A673 (cell line): ENCODE measurements around the gene MLN. TPM values are rescaled to one million over a fixed set of nuclear protein-coding genes. Genes with fewer than 3 reads are reported as not detected.

Source experiments
- BruUV-seq: library from RNA; stranded (reverse); fragments of 400-500 nt; replicated peaks from 2 replicates; lab custom pipeline; 2021; lab: Mats Ljungman, UMichigan
- CTCF ChIA-PET: fragments of 300-600 bp; sonication (Branson Sonifier 250); formaldehyde crosslinking; loops from one replicate; lab custom pipeline; 2022; ENCODE audit warnings: antibody characterized with exemption; lab: Charles Lee
- POLR2A ChIA-PET: fragments of 300-600 bp; sonication (Branson Sonifier 250); formaldehyde crosslinking; loops from one replicate; lab custom pipeline; 2022; ENCODE audit warnings: antibody characterized with exemption; ENCODE audit not compliant: low non-redundant PET; lab: Charles Lee
- DNase-seq: peaks from one replicate; pipeline ENCODE4 v3.0.0-alpha.2; 2015; ENCODE audit warnings: low spot score
- H3K27ac ChIP-seq: fragments of 200-600 bp; sonication (generic); 2 replicates; pipeline ENCODE4 v1.5.1; 2016; ENCODE audit warnings: mixed run types, low read depth, mild to moderate bottlenecking, mixed read lengths, antibody characterized with exemption, low read length; ENCODE audit not compliant: poor library complexity, severe bottlenecking
- H3K27me3 ChIP-seq: fragments of 200-600 bp; sonication (generic); replicated peaks from 2 replicates; pipeline ENCODE4 v1.6.1; 2017; ENCODE audit warnings: mixed run types, low read depth, mild to moderate bottlenecking, mixed read lengths, antibody characterized with exemption, low read length; ENCODE audit not compliant: insufficient read depth, poor library complexity
- H3K36me3 ChIP-seq: fragments of 200-600 bp; sonication (generic); 2 replicates; pipeline ENCODE4 v1.6.1; 2016; ENCODE audit warnings: mixed run types, mild to moderate bottlenecking, mixed read lengths, antibody characterized with exemption, low read length; ENCODE audit not compliant: insufficient read depth, poor library complexity, severe bottlenecking
- H3K4me1 ChIP-seq: fragments of 200-600 bp; sonication (generic); 2 replicates; pipeline ENCODE4 v1.6.1; 2017; ENCODE audit warnings: mixed run types, mild to moderate bottlenecking, mixed read lengths, antibody characterized with exemption, low read length; ENCODE audit not compliant: insufficient read depth, poor library complexity, severe bottlenecking
- H3K4me3 ChIP-seq: fragments of 200-600 bp; sonication (generic); 2 replicates; pipeline ENCODE4 v1.5.1; 2016; ENCODE audit warnings: low read depth, mixed run types, mild to moderate bottlenecking, mixed read lengths, low read length; ENCODE audit not compliant: poor library complexity, severe bottlenecking
- H3K9me3 ChIP-seq: fragments of 200-600 bp; sonication (generic); 2 replicates; pipeline ENCODE4 v1.6.1; 2016; ENCODE audit warnings: mixed run types, low read depth, mild to moderate bottlenecking, mixed read lengths, antibody characterized with exemption, low read length; ENCODE audit not compliant: poor library complexity, severe bottlenecking
- CTCF ChIP-seq: fragments of 300-800, 200-600 bp; sonication (generic); conservative IDR thresholded peaks from 2 replicates; pipeline ENCODE4 v1.5.1; 2017; ENCODE audit warnings: low read depth, mild to moderate bottlenecking, antibody characterized with exemption, low read length, moderate library complexity, mixed read lengths
- EZH2 ChIP-seq: fragments of 200-600 bp; sonication (generic); IDR thresholded peaks from 2 replicates; pipeline ENCODE4 v1.6.1; 2017; ENCODE audit warnings: borderline replicate concordance, low read depth, mild to moderate bottlenecking, mixed read lengths, antibody characterized with exemption, low read length; ENCODE audit not compliant: poor library complexity, severe bottlenecking
- intact Hi-C: fragments of 100-400 bp; cut with micrococcal nuclease; formaldehyde crosslinking; loops from one replicate; pipeline ENCODE4 v1.10.0; 2022; ENCODE audit not compliant: unreplicated experiment
- total RNA-seq: library from RNA; stranded (reverse); gene quantifications from 2 replicates; pipeline ENCODE4 v1.2.3, GENCODE V29; 2021

The MLN gene
- total RNA-seq, 1 experiment from 2014 or later: not detected

GRCh38 chr6:33846226-33846625 is 42.4 kb upstream of the MLN start:
- H3K27ac ChIP-seq: no peak overlapping the region
- no peaks in the 10 kb centered on the region for H3K36me3 ChIP-seq
- H3K9me3 ChIP-seq: no peaks in the 10 kb centered on the region
- H3K4me1 ChIP-seq: peaks cover 6% of the 10 kb centered on the region
- CTCF ChIA-PET: no interaction called here
- peak; percentile 42 for DNase-seq
- no peak overlapping the region for H3K4me3 ChIP-seq
- no peaks in the 10 kb centered on the region for H3K27me3 ChIP-seq
- no peak for TF ChIP-seq CTCF
- TF ChIP-seq EZH2: no peak
- intact Hi-C loops: loop anchor here (10.0 kb wide), 1 partner anchor 179 kb away; no protein-coding TSS in a partner anchor
- POLR2A ChIA-PET: no interaction called here
- no TSS peak for BruUV-seq

- Histone ChIP-seq H3K4me1 (peaks cover 16% of the 10 kb centered on the region), H3K9me3 (no peaks in the 10 kb centered on the region), H3K36me3 (no peaks in the 10 kb centered on the region), H3K4me3 (no peak overlapping the region), H3K27ac (no peak overlapping the region), H3K27me3 (no peaks in the 10 kb centered on the region)
- DNase-seq: no peak
- ChIA-PET POLR2A (no interaction called here), CTCF (no interaction called here)
- BruUV-seq: no TSS peak
- TF ChIP-seq CTCF: no peak
- no peak for TF ChIP-seq EZH2
- intact Hi-C loops: loop anchor here (10.0 kb wide), 1 partner anchor 180 kb away; no protein-coding TSS in a partner anchor
Measured at GRCh38 chr6:33845031-33845745, 41.4 kb upstream of the MLN start.

GRCh38 chr6:33843131-33844121 is 39.6 kb upstream of the MLN start:
- H3K9me3 ChIP-seq: no peaks in the 10 kb centered on the region
- intact Hi-C loops: loop anchor here (10.0 kb wide), 1 partner anchor 181 kb away; no protein-coding TSS in a partner anchor
- TF ChIP-seq CTCF (no peak), EZH2 (no peak)
- H3K27ac ChIP-seq: no peak overlapping the region
- peaks cover 33% of the 10 kb centered on the region for H3K4me1 ChIP-seq
- H3K27me3 ChIP-seq: no peaks in the 10 kb centered on the region
- no peaks in the 10 kb centered on the region for H3K36me3 ChIP-seq
- ChIA-PET POLR2A (no interaction called here), CTCF (no interaction called here)
- no peak overlapping the region for H3K4me3 ChIP-seq
- no TSS peak for BruUV-seq
- peak; percentile 52 for DNase-seq
